Stimulated activated CD4-positive, alpha-beta T cell treated with anti-CD3 and anti-CD28 coated beads, Interleukin-2, amount 100 ng/mL, for 24 hours (primary cell): ENCODE measurements around the gene ST3GAL4.
"Not testable (repeated sequence)": the region's sequence is repeated elsewhere in the genome, so short reads cannot be mapped to it uniquely, and the experiment has no call there.

ENCODE experiments used
- DNase-seq, 2 donors: peaks; one replicate each; pipeline ENCODE4 v3.0.0-alpha.2; 2020

ST3GAL4 gene

GRCh38 chr11:126331286-126331685 is 24.2 kb upstream of the ST3GAL4 start:
- DNase-seq: no peak

GRCh38 chr11:126332221-126332711 is 23.2 kb upstream of the ST3GAL4 start:
- no peak for DNase-seq

DNA sequence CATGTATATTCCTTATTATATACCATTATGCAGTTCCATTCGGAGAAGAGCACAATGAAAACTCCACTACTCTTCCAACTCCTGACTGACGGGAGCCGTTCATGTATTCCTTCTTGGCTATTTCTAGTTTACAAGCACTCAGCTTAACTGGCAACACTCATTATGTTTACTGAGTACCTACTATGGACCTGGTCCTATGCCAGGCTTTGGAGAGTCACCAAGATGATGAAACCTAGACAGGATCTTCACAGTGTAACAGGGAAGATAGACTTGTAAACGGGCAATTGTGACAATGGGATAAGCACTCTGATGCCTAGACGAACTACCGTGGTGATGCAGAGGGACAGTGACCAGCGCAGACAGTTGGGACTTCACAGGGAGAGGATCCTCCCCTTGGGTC is 22.3 kb upstream of the ST3GAL4 start:
- no peak for DNase-seq

DNA sequence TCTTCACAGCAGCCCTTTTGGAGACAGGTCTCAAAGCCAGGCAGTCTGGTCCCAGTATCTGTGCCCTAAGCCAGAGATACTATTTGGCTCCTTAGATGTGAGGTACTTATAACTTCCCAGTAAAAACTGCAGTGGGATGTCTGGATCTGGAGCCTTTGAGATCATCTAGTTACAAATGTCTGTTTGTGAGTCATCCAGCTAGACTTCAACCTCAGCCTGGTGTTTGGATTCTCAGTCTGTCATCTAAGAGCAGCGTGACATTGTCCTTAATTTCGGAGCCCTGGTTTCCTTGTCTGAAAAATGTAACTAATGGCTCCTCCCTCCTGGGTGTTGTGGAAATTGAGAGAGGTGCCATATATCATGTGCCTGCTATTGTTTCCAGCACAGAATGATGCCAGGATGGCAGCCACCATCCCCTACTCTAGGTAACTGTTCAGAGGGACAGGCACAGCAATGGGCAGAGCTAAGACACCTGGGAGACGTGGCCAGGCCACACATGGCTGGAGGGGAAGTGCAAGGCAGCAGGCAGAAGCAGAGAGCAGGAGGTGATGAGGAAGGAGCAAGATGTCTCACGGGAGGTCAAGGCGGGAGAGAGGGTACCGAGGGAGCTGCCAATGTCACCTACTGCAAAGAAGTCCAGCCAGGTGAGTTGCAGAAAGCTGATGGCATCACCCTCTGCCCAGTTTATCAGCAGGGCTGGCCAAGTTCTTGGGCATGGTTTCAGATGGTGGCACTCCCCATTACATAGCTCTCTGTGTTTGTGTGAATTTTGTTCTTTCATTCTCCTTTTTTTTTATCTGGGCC is 20.6 kb upstream of the ST3GAL4 start:
- no peak for DNase-seq

GRCh38 chr11:126335463-126335760 is 20.1 kb upstream of the ST3GAL4 start:
- DNase-seq: no peak

DNA sequence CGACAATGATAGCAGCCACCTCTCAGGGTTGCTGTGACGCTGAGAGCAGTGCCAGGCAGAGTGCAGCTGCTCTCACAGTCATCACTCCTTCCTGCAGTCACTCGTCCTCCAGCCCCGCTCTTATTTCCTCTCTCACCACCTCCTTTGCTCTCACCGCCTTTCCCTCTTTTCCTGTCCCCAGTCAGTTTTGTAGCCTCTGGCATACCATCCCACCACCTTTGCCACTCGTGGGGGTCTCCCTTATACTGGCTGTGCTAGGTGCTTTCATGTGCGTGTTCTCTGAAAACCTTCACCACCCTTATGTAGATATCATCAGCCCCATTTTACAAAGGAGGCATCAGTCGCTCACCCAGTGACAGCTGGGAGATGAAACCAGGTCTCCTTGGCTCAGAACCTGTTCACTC is 19.3 kb upstream of the ST3GAL4 start:
- no peak for DNase-seq

DNA sequence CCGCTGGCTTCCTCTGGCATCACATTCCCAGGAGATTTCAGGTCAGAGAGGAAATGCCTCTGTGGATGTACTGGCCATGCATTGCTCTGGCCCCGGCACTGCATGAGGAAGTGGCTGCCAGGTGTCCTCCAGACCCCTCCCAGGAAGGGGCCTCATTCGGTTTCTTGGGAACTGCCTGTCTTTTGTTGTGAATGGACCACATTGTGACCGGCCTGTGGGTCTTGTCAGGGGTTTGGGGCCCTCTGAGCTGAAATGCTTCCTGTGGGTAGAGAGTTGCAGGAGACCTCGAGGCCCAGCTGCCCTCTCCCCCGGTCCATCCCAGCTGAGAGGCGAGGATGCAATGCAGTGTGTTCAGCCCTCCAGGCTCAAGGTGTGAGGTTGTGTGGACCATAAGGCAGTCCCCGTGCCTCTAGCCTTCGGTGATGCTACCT is 18.8 kb upstream of the ST3GAL4 start:
- DNase-seq: no peak

DNA sequence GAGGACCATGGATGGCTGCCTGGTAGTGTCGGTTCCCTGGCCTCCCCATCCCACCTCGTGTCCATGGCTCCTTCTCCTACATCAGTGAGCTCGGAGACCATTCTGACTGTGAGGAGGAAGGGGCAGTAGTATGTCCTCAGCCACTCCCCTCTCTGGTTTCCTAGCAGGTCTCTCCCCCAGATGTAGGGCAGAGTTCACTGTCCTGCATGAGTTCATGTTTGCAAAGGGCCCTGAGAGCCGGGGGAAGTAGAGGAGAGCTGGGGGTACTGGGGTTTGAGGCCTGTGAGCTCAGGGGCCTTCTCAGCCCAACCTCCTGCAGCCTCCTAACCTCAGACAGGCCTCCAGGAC is 18.4 kb upstream of the ST3GAL4 start:
- no peak for DNase-seq

GRCh38 chr11:126337474-126338241 is 17.8 kb upstream of the ST3GAL4 start:
- no peak for DNase-seq

GRCh38 chr11:126338346-126339055 is 17.0 kb upstream of the ST3GAL4 start:
- no peak for DNase-seq

DNA sequence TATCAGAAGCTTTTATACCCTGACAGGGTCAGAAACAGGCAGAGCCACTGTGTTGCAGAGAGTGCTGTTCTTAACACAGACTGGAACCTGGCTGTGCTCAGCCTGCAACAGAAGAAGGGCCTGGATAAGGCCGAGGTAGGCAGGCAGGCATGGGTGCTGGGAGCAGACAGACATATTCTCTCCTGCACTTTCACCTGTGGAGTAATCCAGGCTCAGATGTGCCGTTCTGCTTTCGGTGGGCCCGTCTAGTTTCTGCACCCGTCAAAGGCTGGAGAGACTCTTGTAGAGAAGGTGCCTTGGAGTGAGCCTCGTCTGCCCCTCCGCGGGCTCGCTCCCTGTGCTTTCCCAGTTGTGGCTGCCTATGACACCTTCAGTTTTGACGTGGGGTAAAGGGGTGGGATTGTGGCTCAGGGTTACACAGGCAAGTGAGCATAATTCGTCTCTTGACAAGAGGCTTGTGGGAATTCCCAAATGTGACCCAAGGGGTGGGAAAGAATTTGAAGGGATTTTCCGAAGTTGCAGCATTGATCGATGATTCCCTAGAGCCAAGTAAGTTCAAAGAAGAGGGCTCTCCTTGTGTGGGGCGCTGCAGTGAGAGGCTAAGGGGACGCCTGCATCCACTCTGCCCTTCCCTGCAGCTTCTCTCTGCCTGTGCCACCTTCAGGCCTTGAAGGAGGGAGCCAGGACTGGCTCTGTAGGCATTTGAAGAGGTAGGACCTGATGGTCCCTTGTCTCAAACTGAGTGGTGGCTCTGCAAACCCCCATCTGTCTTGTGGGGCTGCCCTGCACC is 16.2 kb upstream of the ST3GAL4 start:
- DNase-seq: no peak

DNA sequence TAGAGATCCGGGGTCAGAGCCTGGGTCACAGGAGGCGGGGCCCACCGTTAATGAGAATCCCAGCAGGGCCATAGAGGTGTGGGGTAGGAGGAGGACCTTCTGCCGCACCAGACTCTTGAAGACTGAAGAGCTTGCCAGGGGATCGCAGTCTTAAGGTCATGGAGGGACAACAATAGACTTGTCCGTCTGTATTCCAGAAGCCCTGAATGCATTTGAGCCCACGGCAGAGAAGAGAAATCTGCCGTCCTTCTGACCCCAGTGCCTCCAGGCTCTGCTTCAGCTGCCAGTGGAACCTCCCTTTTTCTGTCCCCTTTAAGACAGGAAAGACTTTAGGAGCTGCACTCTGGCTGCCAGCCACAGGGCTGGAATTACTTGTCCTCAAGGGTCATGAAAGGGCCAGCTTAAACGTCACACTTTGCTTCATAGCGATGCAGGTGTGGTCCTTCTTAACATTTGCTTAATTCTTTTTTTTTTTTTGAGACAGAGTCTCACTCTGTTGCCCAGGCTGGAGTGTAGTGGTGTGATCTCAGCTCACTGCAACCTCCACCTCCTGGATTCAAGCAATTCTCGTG is 15.5 kb upstream of the ST3GAL4 start:
- no peak for DNase-seq

DNA sequence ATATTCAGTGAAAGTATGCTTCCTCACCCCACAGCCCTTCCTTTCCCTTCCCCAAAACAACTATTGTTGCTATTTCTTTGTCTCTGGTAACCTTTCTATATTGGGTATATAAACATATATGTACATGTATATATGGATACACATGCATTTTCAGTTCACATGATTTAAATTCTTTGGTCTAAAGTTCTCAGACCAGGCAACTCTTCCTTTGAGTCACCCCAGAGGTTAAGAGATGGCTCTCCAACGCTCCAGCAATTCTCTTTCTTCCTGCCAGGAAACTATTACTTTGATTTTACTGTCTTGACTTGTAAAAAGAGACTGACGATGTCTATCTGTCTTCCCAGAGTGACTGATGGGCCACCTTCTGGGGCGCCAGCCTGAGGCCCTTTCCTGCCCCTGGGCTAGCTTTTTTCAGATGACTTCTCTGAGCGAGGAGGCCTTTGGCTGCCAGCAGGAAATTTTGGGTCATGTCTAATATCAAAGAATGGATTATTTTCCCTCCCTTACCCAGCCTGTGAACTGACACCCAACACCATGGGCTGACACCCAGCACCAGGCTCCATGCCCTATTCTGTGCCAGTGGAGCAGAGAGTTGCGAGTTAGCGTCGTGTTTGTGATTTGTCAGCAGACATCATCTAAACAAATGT is 14.4 kb upstream of the ST3GAL4 start:
- DNase-seq: no peak

GRCh38 chr11:126341760-126342161 is 13.7 kb upstream of the ST3GAL4 start:
- DNase-seq: no peak

GRCh38 chr11:126343051-126343450 is 12.4 kb upstream of the ST3GAL4 start:
- no peak for DNase-seq

DNA sequence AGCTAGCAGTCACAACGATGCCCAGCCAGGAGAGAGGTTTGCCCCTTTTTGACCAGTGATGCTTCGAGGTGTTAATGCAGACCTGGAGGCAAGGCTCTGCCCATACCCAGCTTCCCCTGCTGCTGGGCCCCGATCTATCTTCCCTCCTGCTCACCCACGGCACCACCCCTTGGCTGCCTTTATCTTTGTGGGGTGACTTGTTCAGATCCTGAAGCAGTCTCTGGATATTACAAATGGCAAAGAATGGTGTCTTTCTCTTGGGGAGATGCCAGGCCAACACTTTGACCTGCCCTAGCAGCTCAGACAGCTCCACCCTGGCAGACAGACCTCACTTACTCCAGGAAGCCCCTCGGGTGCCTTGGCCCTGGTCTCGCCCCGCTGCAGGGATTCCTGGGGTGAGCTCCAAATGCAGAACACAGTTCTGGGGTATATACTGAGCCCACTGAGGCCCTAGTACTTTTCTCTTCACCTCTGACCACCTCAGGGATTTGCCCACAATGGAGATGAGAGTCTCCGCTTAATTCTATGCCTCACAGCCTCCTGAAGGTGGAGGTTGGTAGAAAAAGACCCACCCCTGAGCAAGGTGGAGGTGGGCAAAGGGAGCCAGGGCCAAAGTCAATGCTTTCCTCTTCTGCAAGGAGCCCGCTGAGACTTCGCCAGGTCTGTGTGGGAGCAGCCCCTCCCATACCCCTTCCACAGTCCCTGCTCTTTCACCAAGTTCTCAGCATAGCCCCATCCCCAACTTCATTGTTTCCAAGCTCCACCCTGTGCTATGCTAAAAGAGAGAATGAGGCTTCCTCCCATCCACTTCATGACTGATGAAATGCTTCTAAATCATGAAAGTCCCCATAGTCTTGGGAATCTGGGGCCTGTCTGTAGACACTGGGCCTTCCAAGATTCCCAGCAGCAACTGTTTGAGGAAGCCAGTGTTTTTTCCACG is 11.1 kb upstream of the ST3GAL4 start:
- no peak for DNase-seq

DNA sequence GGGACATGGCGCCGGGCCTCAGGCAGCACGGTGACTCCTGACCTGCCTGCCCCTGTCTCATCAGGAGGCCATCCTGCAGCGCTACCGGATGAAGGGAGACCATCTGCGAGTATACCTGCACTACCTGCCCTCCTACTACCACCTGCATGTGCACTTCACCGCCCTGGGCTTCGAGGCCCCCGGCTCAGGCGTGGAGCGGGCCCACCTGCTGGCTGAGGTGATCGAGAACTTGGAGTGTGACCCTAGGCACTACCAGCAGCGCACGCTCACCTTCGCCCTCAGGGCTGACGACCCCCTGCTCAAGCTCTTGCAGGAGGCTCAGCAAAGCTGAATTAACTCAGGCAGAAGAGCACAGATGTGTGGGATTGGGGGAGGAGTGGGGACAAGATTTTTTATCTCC is 10.2 kb upstream of the ST3GAL4 start:
- no peak for DNase-seq

DNA sequence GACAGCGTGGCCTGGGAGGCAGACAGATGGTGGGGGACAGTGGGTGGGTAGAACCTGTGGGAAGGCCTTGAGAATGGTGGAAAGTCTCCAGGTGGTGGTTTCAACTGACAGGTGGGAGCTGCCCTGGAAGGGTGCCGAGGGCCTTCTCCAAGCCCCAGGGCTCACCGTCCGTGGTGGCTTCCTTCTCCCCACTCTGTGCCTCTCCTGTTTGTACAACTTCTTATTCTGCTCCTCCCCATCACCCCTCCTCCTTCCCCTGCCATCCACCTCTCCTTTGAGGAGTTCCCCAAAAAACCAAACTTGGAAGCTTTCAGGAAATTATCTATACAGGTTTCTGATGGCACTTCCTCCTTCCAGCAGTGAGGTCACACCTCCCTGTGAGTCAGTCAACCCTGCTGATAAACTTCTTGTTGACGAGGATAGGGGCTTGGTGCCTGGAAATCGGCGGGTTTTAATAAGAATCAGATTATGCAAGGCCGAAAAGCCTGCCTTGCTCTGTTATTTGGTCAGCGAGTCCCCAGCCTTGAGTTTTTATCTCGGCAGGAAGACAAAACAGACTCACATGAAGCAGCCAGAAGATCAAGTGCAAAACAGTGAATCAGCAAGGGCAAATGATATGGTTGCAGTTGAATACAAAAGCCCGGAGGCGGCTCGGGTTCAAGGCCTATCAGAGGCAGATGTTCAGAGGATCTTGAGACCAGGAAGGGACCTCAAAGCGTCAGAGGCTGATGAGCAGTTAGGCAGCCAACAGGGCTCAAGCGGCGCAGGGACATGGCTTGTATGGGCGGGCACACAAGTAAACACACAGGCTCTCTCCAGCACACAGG is 9.5 kb upstream of the ST3GAL4 start:
- no peak for DNase-seq

GRCh38 chr11:126346586-126346940 is 8.9 kb upstream of the ST3GAL4 start:
- no peak for DNase-seq

- not testable (repeated sequence) for DNase-seq
Measured at GRCh38 chr11:126346946-126347345, 8.5 kb upstream of the ST3GAL4 start.
